SH-SY5Y (cell line): ENCODE measurements around the gene PHACTR3.

Experiments used
- GATA2 ChIP-seq: IDR thresholded peaks from 2 replicates; pipeline ENCODE4 v1.6.1; 2011; ENCODE audit warnings: mild to moderate bottlenecking, low read depth, low read length
- GATA3 ChIP-seq: IDR thresholded peaks from 2 replicates; pipeline ENCODE4 v1.6.1; 2011; ENCODE audit warnings: low read depth, mild to moderate bottlenecking, low read length, moderate library complexity

PHACTR3 gene

GRCh38 chr20:59673288-59673997 is 69.1 kb downstream of the PHACTR3 start:
- TF ChIP-seq GATA3 = no peak
- TF ChIP-seq GATA2 = no peak

- TF ChIP-seq GATA3 (no peak), GATA2 (no peak)
Observed at GRCh38 chr20:59673998-59674445, 69.7 kb downstream of the PHACTR3 start.

- TF ChIP-seq GATA3 = no peak
- TF ChIP-seq GATA2 = no peak
Observed at GRCh38 chr20:59676126-59676850, 71.9 kb downstream of the PHACTR3 start.

- no peak for TF ChIP-seq GATA2
- no peak for TF ChIP-seq GATA3
Observed at GRCh38 chr20:59676851-59677182, 72.5 kb downstream of the PHACTR3 start.

GRCh38 chr20:59677586-59677985 is 73.2 kb downstream of the PHACTR3 start:
- no peak for TF ChIP-seq GATA3
- TF ChIP-seq GATA2 = no peak

- no peak for TF ChIP-seq GATA2
- no peak for TF ChIP-seq GATA3
Observed at GRCh38 chr20:59678288-59678687, 73.9 kb downstream of the PHACTR3 start.

- TF ChIP-seq GATA2 = no peak
Observed at GRCh38 chr20:59678951-59679350, 74.6 kb downstream of the PHACTR3 start.

- TF ChIP-seq GATA3 (no peak), GATA2 (no peak)
Observed at GRCh38 chr20:59680148-59680650, 75.9 kb downstream of the PHACTR3 start.

GRCh38 chr20:59680852-59681251 is 76.5 kb downstream of the PHACTR3 start:
- TF ChIP-seq GATA3 = no peak
- no peak for TF ChIP-seq GATA2

GRCh38 chr20:59682603-59683002 is 78.3 kb downstream of the PHACTR3 start:
- no peak for TF ChIP-seq GATA3
- no peak for TF ChIP-seq GATA2

- TF ChIP-seq GATA3 (no peak), GATA2 (no peak)
Observed at GRCh38 chr20:59683181-59683580, 78.8 kb downstream of the PHACTR3 start.

- TF ChIP-seq GATA3 (no peak), GATA2 (no peak)
Observed at GRCh38 chr20:59684685-59685242, 80.4 kb downstream of the PHACTR3 start.

- no peak for TF ChIP-seq GATA2
- no peak for TF ChIP-seq GATA3
Observed at GRCh38 chr20:59686404-59687346, 82.3 kb downstream of the PHACTR3 start.

GRCh38 chr20:59688356-59688755 is 84.0 kb downstream of the PHACTR3 start:
- TF ChIP-seq GATA3 (no peak), GATA2 (no peak)

- TF ChIP-seq GATA2 (no peak), GATA3 (no peak)
Observed at GRCh38 chr20:59688999-59689398, 84.7 kb downstream of the PHACTR3 start.
